GM19240 (cell line): Measurements from ENCODE around the gene DYNC1H1.

Experiments used
- DNase-seq: peaks from one replicate; pipeline ENCODE4 v3.0.0; 2011; ENCODE audit warnings: low spot score; ENCODE audit not compliant: insufficient read length

The DYNC1H1 gene

DNA sequence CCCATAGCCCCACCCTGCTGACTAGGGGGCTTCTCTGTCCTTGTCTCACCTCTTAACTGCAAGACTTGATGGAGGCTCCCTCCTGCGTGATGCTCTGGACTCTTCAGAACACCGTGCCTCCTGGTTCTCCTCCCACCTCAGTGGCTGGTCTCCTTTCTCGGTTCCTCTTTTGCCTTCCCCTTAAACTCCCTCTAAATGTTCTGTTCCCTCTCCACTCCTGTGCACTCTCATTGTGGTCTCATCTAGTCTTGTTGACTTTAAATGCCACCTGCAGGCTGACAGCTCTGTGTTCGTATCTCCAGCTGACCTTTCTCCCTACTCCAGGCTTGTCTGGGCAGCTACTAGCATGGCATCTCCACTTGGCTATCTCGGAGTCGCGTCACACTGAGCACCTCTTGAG is 28.3 kb downstream of the DYNC1H1 start:
- peak; percentile 77 for DNase-seq

GRCh38 chr14:101997429-101998336 is 33.3 kb downstream of the DYNC1H1 start:
- no peak for DNase-seq

GRCh38 chr14:102000902-102001301 is 36.5 kb downstream of the DYNC1H1 start:
- no peak for DNase-seq

GRCh38 chr14:102005336-102005735 is 41.0 kb downstream of the DYNC1H1 start:
- DNase-seq: no peak

GRCh38 chr14:102007916-102008418 is 43.6 kb downstream of the DYNC1H1 start:
- DNase-seq: no peak

DNA sequence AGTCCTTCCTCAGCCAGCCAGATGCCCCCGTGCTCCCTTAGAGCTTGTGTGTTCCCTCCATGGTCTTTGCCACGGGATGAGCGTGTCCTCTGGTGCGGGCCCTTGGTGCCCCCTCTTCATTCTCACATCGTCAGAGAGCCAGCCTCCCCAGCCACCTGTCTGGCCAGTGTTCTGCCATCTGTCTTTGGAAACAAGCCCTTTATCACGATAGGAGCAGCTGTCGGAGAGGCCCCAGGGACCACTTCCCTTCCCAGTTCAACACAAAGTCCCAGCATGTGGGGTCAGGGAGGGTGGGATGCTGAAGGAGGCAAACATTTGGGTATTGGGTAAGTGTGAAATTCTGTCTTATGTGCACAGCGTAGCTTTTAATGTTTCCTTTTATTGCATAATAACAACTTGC is 44.5 kb downstream of the DYNC1H1 start:
- no peak for DNase-seq

DNA sequence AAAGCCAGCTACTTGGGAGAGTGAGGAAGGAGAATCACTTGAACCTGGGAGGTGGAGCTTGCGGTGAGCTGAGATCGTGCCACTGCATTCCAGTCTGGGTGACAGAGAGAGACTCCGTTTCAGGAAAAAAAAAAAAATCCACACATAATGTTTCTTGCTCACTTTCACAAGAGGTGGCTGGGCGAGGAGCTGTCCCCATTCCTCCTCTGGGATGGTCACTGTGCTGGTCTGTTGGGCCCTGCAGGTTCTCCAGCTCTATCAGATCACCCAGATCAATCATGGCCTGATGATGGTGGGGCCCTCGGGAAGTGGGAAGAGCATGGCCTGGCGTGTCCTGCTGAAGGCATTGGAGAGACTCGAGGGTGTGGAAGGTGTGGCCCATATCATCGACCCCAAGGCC is 47.3 kb downstream of the DYNC1H1 start:
- no peak for DNase-seq

GRCh38 chr14:102012336-102012735 is 48.0 kb downstream of the DYNC1H1 start:
- no peak for DNase-seq

- no peak for DNase-seq
Observed at GRCh38 chr14:102013669-102014200, 49.4 kb downstream of the DYNC1H1 start.

- DNase-seq: no peak
Observed at GRCh38 chr14:102015045-102015685, 50.8 kb downstream of the DYNC1H1 start.

DNA sequence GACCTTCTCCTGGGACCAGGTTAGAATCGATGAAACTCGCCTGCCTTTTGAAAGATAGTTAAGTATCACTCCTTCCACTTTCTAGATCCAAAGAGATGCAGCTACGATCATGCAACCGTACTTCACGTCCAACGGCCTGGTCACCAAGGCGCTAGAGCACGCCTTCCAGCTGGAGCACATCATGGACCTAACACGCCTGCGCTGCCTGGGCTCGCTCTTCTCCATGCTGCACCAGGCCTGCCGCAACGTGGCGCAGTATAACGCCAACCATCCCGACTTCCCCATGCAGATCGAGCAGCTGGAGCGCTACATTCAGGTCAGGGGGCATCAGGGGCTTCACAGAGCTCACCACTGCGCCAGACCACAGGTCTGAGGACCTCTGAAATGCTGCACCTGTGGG is 51.4 kb downstream of the DYNC1H1 start:
- no peak for DNase-seq

- DNase-seq: no peak
Observed at GRCh38 chr14:102016420-102017090, 52.2 kb downstream of the DYNC1H1 start.

GRCh38 chr14:102018251-102018650 is 53.9 kb downstream of the DYNC1H1 start:
- DNase-seq: no peak

DNA sequence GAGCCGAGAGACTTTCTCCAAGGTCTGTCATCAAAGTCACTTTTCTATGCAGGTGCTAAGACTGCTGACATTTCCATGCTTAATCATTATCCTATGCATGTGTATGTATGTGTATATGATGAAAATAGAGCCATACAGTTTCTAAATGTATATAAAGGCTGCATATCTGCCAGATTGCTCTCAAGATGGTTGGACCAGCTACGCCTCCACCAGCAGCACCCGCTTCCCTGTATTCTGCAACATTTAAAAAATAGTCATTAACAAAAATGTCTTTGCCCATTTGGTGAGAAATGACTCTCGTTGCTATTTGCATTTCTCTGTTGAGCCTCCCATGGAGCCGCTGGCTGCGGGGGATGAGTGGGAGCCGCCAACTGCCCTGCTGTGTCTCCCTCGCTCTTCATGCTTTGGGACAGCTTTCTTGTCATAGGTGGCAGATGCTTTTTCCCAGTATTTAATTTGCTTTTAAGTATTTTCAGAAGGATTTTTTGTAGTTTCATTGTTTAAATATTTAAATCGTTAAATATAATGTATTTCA is 54.7 kb downstream of the DYNC1H1 start:
- DNase-seq: no peak

GRCh38 chr14:102020058-102020971 is 55.9 kb downstream of the DYNC1H1 start:
- no peak for DNase-seq

DNA sequence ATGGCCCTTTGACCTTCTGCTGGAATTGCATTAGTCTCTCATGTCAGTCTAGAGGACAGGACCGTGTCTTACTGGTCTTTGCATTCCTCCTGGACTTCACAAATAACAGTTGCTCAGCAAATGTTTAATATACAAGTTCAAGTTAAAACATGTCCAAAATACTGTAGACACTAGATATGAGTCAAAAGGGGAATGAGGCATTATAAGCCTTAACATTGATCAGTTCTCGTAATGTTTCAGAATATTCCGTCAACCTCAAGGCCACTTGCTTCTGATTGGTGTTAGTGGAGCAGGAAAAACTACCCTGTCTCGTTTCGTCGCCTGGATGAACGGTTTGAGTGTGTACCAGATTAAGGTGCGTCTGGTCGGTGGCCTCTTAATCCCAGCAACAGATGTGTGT is 62.6 kb downstream of the DYNC1H1 start:
- DNase-seq: no peak

DNA sequence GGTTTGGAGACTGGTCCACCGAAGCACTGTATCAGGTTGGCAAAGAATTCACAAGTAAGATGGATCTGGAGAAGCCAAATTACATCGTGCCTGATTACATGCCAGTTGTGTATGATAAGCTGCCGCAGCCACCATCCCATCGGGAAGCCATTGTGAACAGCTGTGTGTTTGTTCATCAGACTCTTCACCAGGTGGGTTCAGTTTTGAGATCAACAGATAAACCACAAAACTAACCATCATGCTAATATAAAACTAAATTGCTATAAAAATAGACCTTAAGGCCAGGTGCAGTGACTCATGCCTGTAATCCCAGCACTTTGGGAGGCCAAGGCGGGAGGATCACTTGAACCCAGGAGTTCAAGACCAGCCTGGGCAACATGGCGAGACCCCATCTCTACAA is 63.6 kb downstream of the DYNC1H1 start:
- DNase-seq: no peak

- no peak for DNase-seq
Observed at GRCh38 chr14:102028733-102029132, 64.4 kb downstream of the DYNC1H1 start.

- no peak for DNase-seq
Observed at GRCh38 chr14:102029956-102030355, 65.6 kb downstream of the DYNC1H1 start.

DNA sequence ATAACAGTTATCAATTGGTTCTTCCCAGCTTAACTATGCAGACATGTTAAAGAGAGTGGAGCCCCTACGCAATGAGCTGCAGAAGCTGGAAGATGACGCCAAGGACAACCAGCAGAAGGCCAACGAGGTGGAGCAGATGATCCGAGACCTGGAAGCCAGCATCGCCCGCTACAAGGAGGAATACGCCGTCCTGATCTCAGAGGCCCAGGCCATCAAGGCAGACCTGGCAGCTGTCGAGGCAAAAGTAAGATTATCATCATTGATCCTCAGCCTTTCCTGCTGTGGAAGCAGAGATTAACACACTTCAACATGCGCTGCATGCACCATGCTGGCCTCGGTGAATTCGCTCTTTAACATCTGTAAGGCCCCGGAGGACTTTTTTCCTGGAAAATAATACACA is 68.9 kb downstream of the DYNC1H1 start:
- DNase-seq: no peak
